ENCODE measurements around the gene CD200R1.

DNA sequence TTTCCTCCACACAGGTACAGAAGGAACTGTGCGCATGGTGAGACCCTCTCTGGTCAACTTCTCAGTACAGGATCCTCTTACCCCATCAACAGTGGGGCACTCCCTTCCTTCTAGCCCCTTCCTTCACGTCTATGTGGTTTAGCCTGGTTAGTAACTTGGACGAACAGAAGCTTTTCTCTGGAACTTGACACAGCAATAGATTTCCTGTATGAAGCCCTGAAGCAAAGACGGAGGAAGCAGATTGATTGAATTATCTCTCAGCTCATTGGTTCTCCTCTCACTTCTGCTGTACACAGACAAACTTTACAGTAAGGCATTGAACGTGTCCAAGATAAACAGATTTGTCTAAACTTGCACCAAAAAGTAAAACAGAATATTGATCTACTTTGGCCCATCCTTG lies at the start of gene CD200R1:
- TF ChIP-seq, protein P1, sequence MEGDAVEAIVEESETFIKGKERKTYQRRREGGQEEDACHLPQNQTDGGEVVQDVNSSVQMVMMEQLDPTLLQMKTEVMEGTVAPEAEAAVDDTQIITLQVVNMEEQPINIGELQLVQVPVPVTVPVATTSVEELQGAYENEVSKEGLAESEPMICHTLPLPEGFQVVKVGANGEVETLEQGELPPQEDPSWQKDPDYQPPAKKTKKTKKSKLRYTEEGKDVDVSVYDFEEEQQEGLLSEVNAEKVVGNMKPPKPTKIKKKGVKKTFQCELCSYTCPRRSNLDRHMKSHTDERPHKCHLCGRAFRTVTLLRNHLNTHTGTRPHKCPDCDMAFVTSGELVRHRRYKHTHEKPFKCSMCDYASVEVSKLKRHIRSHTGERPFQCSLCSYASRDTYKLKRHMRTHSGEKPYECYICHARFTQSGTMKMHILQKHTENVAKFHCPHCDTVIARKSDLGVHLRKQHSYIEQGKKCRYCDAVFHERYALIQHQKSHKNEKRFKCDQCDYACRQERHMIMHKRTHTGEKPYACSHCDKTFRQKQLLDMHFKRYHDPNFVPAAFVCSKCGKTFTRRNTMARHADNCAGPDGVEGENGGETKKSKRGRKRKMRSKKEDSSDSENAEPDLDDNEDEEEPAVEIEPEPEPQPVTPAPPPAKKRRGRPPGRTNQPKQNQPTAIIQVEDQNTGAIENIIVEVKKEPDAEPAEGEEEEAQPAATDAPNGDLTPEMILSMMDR (IDR thresholded peaks at IDR 0.05; ENCODE audit: insufficient read depth, low read length), result no peak
- TF ChIP-seq POLR2AphosphoS5 (IDR thresholded peaks at IDR 0.05; ENCODE audit: low read depth), result no peak
- TF ChIP-seq GABPA (IDR thresholded peaks at IDR 0.05; ENCODE audit: low read depth), result no peak
